Lower leg skin (tissue), 3 donors: ENCODE results near the gene ATOX1.

Source experiments
- CTCF ChIP-seq, 3 donors: fragments of 450-650 bp; IDR thresholded peaks; one replicate each; pipeline ENCODE4 v1.5.1; 2016; ENCODE audit warnings: antibody characterized with exemption in 3 of 3, mild to moderate bottlenecking in 3 of 3, moderate library complexity in 2 of 3
- POLR2A ChIP-seq, 2 donors: fragments of 450-650 bp; IDR thresholded peaks; one replicate each; pipeline ENCODE4 v1.6.1; 2016 to 2017; ENCODE audit warnings: antibody characterized with exemption in 2 of 2, mild to moderate bottlenecking in 1 of 2, moderate library complexity in 1 of 2

DNA sequence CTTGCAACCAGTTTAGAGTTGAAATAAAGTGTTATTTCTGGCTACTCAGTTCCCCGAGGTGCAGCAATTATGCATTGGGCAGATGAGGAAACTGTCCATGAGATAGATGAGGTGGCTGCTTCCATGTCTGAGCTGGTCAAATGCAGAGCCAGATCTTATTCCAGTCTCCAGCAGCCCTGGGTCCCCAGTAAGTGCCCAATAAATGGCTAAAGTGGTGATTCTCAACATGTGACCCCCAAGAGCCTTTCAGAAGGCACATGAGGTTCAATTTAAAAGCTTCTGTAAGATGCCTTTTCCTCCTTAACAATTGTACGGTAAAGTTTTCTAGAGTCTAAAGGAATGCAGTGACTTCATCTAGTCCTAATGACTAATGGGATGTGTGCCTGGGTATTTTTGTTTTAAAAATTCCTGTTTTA, 17.5 kb downstream of the ATOX1 start:
- TF ChIP-seq POLR2A (IDR thresholded peaks at IDR 0.05): no peak
- TF ChIP-seq CTCF (IDR thresholded peaks at IDR 0.05): no peak
